Liver (tissue), 9 donors: ENCODE data around the gene DNAH6. TPM values are rescaled to one million over a fixed set of nuclear protein-coding genes. Genes with fewer than 3 reads are reported as not detected.

Source experiments
- DNase-seq: peaks from one replicate; pipeline ENCODE4 v3.0.0-alpha.2; 2017; ENCODE audit warnings: low spot score
- H3K27ac ChIP-seq, 2 donors: one replicate each; pipeline ENCODE4 v1.7.0; 2013; ENCODE audit warnings: inconsistent platforms in 2 of 2, low read length in 2 of 2, control low read depth in 1 of 2, low read depth in 1 of 2, mild to moderate bottlenecking in 1 of 2
- H3K27me3 ChIP-seq, 4 donors: one replicate each; pipeline versions ENCODE4 v1.6.1 to v1.7.0; 2013; ENCODE audit warnings: low read length in 3 of 4, inconsistent platforms in 1 of 4, mild to moderate bottlenecking in 1 of 4, moderate library complexity in 1 of 4; ENCODE audit not compliant: control insufficient read depth in 4 of 4, insufficient read depth in 4 of 4
- H3K36me3 ChIP-seq, 4 donors: one replicate each; pipeline versions ENCODE4 v1.6.1 to v1.7.0; 2013; ENCODE audit warnings: low read length in 3 of 4, mild to moderate bottlenecking in 3 of 4, low read depth in 1 of 4, moderate library complexity in 1 of 4; ENCODE audit not compliant: control insufficient read depth in 4 of 4, insufficient read depth in 3 of 4
- H3K4me1 ChIP-seq, 4 donors: one replicate each; pipeline versions ENCODE4 v1.6.1 to v1.7.0; 2013; ENCODE audit warnings: low read length in 3 of 4, mild to moderate bottlenecking in 3 of 4, moderate library complexity in 1 of 4; ENCODE audit not compliant: control insufficient read depth in 4 of 4, insufficient read depth in 4 of 4
- H3K4me3 ChIP-seq, 3 donors: one replicate each; pipeline versions ENCODE4 v1.6.1 to v1.7.0; 2013; ENCODE audit warnings: low read length in 3 of 3, control low read depth in 1 of 3, low read depth in 1 of 3, mild to moderate bottlenecking in 1 of 3
- H3K9ac ChIP-seq, 2 donors: one replicate each; pipeline ENCODE4 v1.7.0; 2013; ENCODE audit warnings: low read length in 2 of 2, mild to moderate bottlenecking in 2 of 2, moderate library complexity in 2 of 2, control low read depth in 1 of 2, low read depth in 1 of 2
- H3K9me3 ChIP-seq, 4 donors: one replicate each; pipeline versions ENCODE4 v1.6.1 to v1.7.0; 2013; ENCODE audit warnings: low read length in 3 of 4; ENCODE audit not compliant: control insufficient read depth in 4 of 4
- EGR1 ChIP-seq, 2 donors: IDR thresholded peaks; 2 replicates each; pipeline ENCODE4 v1.6.1; 2016 to 2018; ENCODE audit warnings: antibody characterized with exemption in 2 of 2, low read depth in 2 of 2
- FOXA1 ChIP-seq: IDR thresholded peaks from 2 replicates; pipeline ENCODE4 v1.6.1; 2016; ENCODE audit warnings: antibody characterized with exemption
- FOXA2 ChIP-seq: IDR thresholded peaks from 2 replicates; pipeline ENCODE4 v1.6.1; 2016; ENCODE audit warnings: antibody characterized with exemption
- HNF4A ChIP-seq, 2 donors: conservative IDR thresholded peaks; 2 replicates each; pipeline ENCODE4 v1.6.1; 2016; ENCODE audit warnings: antibody characterized with exemption in 2 of 2, mild to moderate bottlenecking in 2 of 2
- HNF4G ChIP-seq: IDR thresholded peaks from 2 replicates; pipeline ENCODE4 v1.6.1; 2016; ENCODE audit warnings: antibody characterized with exemption
- JUND ChIP-seq, 2 donors: IDR thresholded peaks; 2 replicates each; pipeline ENCODE4 v1.6.1; 2016; ENCODE audit warnings: antibody characterized with exemption in 2 of 2
- NR2F2 ChIP-seq: IDR thresholded peaks from 2 replicates; pipeline ENCODE4 v1.6.1; 2016; ENCODE audit warnings: antibody characterized with exemption
- RAD21 ChIP-seq, 2 donors: IDR thresholded peaks; 2 replicates each; pipeline ENCODE4 v1.6.1; 2016; ENCODE audit warnings: antibody characterized with exemption in 2 of 2, mild to moderate bottlenecking in 2 of 2
- RXRA ChIP-seq, 2 donors: IDR thresholded peaks; 2 replicates each; pipeline ENCODE4 v1.6.1; 2017 to 2018; ENCODE audit warnings: antibody characterized with exemption in 2 of 2, mild to moderate bottlenecking in 1 of 2
- SP1 ChIP-seq: IDR thresholded peaks from 2 replicates; pipeline ENCODE4 v1.6.1; 2018; ENCODE audit warnings: antibody characterized with exemption, mild to moderate bottlenecking
- TAF1 ChIP-seq: conservative IDR thresholded peaks from 2 replicates; pipeline ENCODE4 v1.6.1; 2016; ENCODE audit warnings: antibody characterized with exemption, mild to moderate bottlenecking
- YY1 ChIP-seq: IDR thresholded peaks from 2 replicates; pipeline ENCODE4 v1.6.1; 2016; ENCODE audit warnings: antibody characterized with exemption, mild to moderate bottlenecking
- WGBS: extraction: QIAGEN DNeasy Blood & Tissue Kit; methylation state at CpG from one replicate; pipeline ENCODE4 v1.1.7; 2013; 5-methylcytosine and 5-hydroxymethylcytosine counted together
- polyA plus RNA-seq, 2 donors: library from polyadenylated mRNA; stranded (reverse) in 1 of 2; unstranded in 1 of 2; fragments of 200-250 nt in 1 of 2; fragments of >200 nt in 1 of 2; fragmentation: Nextera tagmentation in 1 of 2; extraction: Ambion mirVana in 1 of 2; gene quantifications; one replicate each; pipeline versions ENCODE4 v1.2.1 to v1.2.3, GENCODE V29; 2013 to 2015
- total RNA-seq, 2 donors: library from RNA; depleted of rRNA; stranded (reverse); fragments of >200 nt; gene quantifications; one replicate each; pipeline ENCODE4 v1.2.3, GENCODE V29; 2014
- TF ChIP-seq, protein P1 (sequence below): fragments of 150-350 bp; IDR thresholded peaks from 2 replicates; pipeline ENCODE4 v1.5.1; 2017; ENCODE audit warnings: improper control_type of control experiment, low read depth, low read length; ENCODE audit not compliant: missing input control
- TF ChIP-seq, protein P2 (sequence below): IDR thresholded peaks from 2 replicates; pipeline ENCODE4 v1.6.1; 2016; ENCODE audit warnings: antibody characterized with exemption
- TF ChIP-seq, protein P3 (sequence below): IDR thresholded peaks from 2 replicates; pipeline ENCODE4 v1.6.1; 2016; ENCODE audit warnings: antibody characterized with exemption
- TF ChIP-seq, protein P4 (sequence below): IDR thresholded peaks from 2 replicates; pipeline ENCODE4 v1.6.1; 2016; ENCODE audit warnings: antibody characterized with exemption, mild to moderate bottlenecking
- TF ChIP-seq, protein P5 (sequence below): IDR thresholded peaks from 2 replicates; pipeline ENCODE4 v1.6.1; 2016; ENCODE audit warnings: antibody characterized with exemption
- donor health status: healthy.
- donor health status: healthy.
- donor health status: healthy.
- donor health status: healthy.
- donor health status: healthy.

DNAH6 gene
- total and polyA plus RNA-seq, 4 donors = 0.32 to 1.6 (median 0.59) TPM

DNA sequence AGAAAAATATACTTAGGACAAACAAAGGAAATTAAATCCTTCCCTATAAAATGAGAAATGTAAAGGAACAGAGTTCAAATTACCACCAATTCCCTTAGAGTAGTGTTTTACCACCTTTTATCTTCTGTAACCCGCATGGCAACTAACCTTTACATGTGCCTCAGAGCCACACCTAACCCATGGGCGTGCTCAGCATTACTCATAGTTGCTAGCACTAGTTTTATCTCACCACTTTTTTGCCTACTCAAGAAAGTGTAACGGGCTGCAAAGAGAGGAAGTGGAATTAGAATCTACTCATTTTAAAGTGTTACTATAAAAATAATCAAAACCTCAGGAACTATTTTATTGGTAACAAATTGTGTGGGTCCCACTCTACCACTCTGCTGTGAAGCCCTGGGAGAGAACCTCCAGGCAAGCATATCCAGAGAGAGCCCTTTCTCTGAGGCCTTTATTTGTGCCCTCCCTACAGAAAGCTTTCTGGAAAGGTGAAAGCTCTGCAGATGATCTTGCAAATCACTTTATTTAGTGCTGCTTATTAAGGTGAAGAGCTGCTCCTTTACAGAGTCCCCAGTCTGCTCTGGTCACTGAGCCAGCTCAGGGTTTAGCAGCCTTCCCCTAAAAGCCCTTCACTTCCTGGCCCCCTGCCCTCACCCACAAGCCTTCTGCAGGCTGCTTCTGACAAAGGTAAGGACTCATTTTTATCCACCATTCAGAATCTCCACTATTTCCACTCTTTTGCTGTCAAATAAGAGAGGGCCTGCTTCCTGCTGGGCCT is 265.8 kb downstream of the DNAH6 start:
- H3K4me1 ChIP-seq = no peaks in the 10 kb centered on the region
- no peak overlapping the region for H3K9ac ChIP-seq
- no peaks in the 10 kb centered on the region for H3K27me3 ChIP-seq
- no peaks in the 10 kb centered on the region for H3K9me3 ChIP-seq
- 73% methylated on average over 3 of the region's 3 CpGs for WGBS
- no peak overlapping the region for H3K4me3 ChIP-seq
- no peak for DNase-seq
- no peaks in the 10 kb centered on the region for H3K36me3 ChIP-seq
- TF ChIP-seq FOXA1 = no peak
- no peak for TF ChIP-seq JUND (IDR thresholded peaks at IDR 0.05)
- no peak for TF ChIP-seq SP1
- TF ChIP-seq FOXA2 = no peak
- TF ChIP-seq, protein P1, sequence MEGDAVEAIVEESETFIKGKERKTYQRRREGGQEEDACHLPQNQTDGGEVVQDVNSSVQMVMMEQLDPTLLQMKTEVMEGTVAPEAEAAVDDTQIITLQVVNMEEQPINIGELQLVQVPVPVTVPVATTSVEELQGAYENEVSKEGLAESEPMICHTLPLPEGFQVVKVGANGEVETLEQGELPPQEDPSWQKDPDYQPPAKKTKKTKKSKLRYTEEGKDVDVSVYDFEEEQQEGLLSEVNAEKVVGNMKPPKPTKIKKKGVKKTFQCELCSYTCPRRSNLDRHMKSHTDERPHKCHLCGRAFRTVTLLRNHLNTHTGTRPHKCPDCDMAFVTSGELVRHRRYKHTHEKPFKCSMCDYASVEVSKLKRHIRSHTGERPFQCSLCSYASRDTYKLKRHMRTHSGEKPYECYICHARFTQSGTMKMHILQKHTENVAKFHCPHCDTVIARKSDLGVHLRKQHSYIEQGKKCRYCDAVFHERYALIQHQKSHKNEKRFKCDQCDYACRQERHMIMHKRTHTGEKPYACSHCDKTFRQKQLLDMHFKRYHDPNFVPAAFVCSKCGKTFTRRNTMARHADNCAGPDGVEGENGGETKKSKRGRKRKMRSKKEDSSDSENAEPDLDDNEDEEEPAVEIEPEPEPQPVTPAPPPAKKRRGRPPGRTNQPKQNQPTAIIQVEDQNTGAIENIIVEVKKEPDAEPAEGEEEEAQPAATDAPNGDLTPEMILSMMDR = no peak
- TF ChIP-seq EGR1 (IDR thresholded peaks at IDR 0.05; ENCODE audit: low read depth in 2 of 2) = no peak
- no peak for TF ChIP-seq HNF4G
- TF ChIP-seq RXRA (IDR thresholded peaks at IDR 0.05) = no peak
- TF ChIP-seq, protein P2, sequence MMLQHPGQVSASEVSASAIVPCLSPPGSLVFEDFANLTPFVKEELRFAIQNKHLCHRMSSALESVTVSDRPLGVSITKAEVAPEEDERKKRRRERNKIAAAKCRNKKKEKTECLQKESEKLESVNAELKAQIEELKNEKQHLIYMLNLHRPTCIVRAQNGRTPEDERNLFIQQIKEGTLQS = no peak
- no peak for TF ChIP-seq YY1
- no peak for TF ChIP-seq RAD21 (IDR thresholded peaks at IDR 0.05)
- TF ChIP-seq, protein P3, sequence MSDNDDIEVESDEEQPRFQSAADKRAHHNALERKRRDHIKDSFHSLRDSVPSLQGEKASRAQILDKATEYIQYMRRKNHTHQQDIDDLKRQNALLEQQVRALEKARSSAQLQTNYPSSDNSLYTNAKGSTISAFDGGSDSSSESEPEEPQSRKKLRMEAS = no peak
- TF ChIP-seq, protein P4, sequence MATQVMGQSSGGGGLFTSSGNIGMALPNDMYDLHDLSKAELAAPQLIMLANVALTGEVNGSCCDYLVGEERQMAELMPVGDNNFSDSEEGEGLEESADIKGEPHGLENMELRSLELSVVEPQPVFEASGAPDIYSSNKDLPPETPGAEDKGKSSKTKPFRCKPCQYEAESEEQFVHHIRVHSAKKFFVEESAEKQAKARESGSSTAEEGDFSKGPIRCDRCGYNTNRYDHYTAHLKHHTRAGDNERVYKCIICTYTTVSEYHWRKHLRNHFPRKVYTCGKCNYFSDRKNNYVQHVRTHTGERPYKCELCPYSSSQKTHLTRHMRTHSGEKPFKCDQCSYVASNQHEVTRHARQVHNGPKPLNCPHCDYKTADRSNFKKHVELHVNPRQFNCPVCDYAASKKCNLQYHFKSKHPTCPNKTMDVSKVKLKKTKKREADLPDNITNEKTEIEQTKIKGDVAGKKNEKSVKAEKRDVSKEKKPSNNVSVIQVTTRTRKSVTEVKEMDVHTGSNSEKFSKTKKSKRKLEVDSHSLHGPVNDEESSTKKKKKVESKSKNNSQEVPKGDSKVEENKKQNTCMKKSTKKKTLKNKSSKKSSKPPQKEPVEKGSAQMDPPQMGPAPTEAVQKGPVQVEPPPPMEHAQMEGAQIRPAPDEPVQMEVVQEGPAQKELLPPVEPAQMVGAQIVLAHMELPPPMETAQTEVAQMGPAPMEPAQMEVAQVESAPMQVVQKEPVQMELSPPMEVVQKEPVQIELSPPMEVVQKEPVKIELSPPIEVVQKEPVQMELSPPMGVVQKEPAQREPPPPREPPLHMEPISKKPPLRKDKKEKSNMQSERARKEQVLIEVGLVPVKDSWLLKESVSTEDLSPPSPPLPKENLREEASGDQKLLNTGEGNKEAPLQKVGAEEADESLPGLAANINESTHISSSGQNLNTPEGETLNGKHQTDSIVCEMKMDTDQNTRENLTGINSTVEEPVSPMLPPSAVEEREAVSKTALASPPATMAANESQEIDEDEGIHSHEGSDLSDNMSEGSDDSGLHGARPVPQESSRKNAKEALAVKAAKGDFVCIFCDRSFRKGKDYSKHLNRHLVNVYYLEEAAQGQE = no peak
- TF ChIP-seq, protein P5, sequence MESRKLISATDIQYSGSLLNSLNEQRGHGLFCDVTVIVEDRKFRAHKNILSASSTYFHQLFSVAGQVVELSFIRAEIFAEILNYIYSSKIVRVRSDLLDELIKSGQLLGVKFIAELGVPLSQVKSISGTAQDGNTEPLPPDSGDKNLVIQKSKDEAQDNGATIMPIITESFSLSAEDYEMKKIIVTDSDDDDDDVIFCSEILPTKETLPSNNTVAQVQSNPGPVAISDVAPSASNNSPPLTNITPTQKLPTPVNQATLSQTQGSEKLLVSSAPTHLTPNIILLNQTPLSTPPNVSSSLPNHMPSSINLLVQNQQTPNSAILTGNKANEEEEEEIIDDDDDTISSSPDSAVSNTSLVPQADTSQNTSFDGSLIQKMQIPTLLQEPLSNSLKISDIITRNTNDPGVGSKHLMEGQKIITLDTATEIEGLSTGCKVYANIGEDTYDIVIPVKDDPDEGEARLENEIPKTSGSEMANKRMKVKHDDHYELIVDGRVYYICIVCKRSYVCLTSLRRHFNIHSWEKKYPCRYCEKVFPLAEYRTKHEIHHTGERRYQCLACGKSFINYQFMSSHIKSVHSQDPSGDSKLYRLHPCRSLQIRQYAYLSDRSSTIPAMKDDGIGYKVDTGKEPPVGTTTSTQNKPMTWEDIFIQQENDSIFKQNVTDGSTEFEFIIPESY = no peak
- no peak for TF ChIP-seq NR2F2
- TF ChIP-seq HNF4A (conservative IDR thresholded peaks at IDR 0.05) = no peak
- TF ChIP-seq TAF1 = no peak
- H3K27ac ChIP-seq = peak overlapping the region in 1 of 2 donors; percentile 31
